A549 (cell line): ENCODE data around the gene GNB1.

Source experiments
- HDAC2 ChIP-seq: fragments of 200-600 bp; sonication (generic); IDR thresholded peaks from 2 replicates; pipeline ENCODE4 v1.6.1; 2016
- MAX ChIP-seq: IDR thresholded peaks from 2 replicates; pipeline ENCODE4 v1.6.1; 2012
- MAZ ChIP-seq: fragments of 150-350 bp; IDR thresholded peaks from 2 replicates; pipeline ENCODE4 v1.6.1; 2014; ENCODE audit warnings: antibody characterized with exemption, low read depth, low read length, borderline replicate concordance
- MYC ChIP-seq: IDR thresholded peaks from 2 replicates; pipeline ENCODE4 v1.6.1; 2012; ENCODE audit warnings: mild to moderate bottlenecking, inconsistent platforms, low read length, improper control_type of control experiment, borderline replicate concordance
- NPAS2 ChIP-seq: fragments of 250-450 bp; sonication (Bioruptor Pico); IDR thresholded peaks from 2 replicates; pipeline ENCODE4 v1.8.0; 2022; ENCODE audit warnings: mild to moderate bottlenecking, moderate library complexity, borderline replicate concordance
- NR3C1 ChIP-seq: fragments of >200 bp; sonication (Bioruptor Twin); formaldehyde crosslinking; IDR thresholded peaks from 3 replicates; pipeline ENCODE4 v1.6.1; 2017
- POLR2A ChIP-seq: IDR thresholded peaks from 2 replicates; pipeline ENCODE4 v1.6.1; 2012; ENCODE audit warnings: mild to moderate bottlenecking, low read length
- RAD21 ChIP-seq, 2 experiments: fragments of >200 bp in 1 of 2; sonication (Bioruptor Twin) in 1 of 2; formaldehyde crosslinking in 1 of 2; IDR thresholded peaks in 1 of 2; conservative IDR thresholded peaks in 1 of 2; 2 replicates in 1 of 2; 3 replicates in 1 of 2; pipeline ENCODE4 v1.6.1; 2012 to 2018; ENCODE audit warnings: inconsistent platforms in 1 of 2
- RCOR1 ChIP-seq: fragments of 150-350 bp; IDR thresholded peaks from 2 replicates; pipeline ENCODE4 v1.6.1; 2014; ENCODE audit warnings: antibody characterized with exemption, low read length, low read depth
- RNF2 ChIP-seq: fragments of 200-600 bp; sonication (generic); IDR thresholded peaks from 2 replicates; pipeline ENCODE4 v1.6.1; 2016; ENCODE audit warnings: low read depth, mild to moderate bottlenecking, antibody characterized with exemption, moderate library complexity, borderline replicate concordance
- SMC3 ChIP-seq: fragments of >200 bp; sonication (Bioruptor Twin); formaldehyde crosslinking; IDR thresholded peaks from 3 replicates; pipeline ENCODE4 v1.6.1; 2018; ENCODE audit warnings: inconsistent platforms
- TF ChIP-seq, protein P1 (sequence below): fragments of >200 bp; sonication (Bioruptor Twin); formaldehyde crosslinking; IDR thresholded peaks from 3 replicates; pipeline ENCODE4 v1.5.1; 2016
- TF ChIP-seq, protein P2 (sequence below): fragments of 200-600 bp; sonication (generic); IDR thresholded peaks from 2 replicates; pipeline ENCODE4 v1.6.1; 2016; ENCODE audit warnings: antibody characterized with exemption, mild to moderate bottlenecking, moderate library complexity
- TF ChIP-seq, protein P3 (sequence below): fragments of 250-450 bp; sonication (Bioruptor Pico); IDR thresholded peaks from 2 replicates; pipeline ENCODE4 v1.5.0; 2020; ENCODE audit warnings: low read depth, mild to moderate bottlenecking, moderate library complexity

GRCh38 chr1:1825217-1825616 lies 65.7 kb downstream of the GNB1 start:
- TF ChIP-seq MAX (no peak), POLR2A (no peak), SMC3 (no peak), HDAC2 (no peak), NR3C1 (no peak), MAZ (no peak), NPAS2 (CRISPR knock-in tag) (no peak), RCOR1 (no peak), MYC (no peak), RNF2 (no peak), RAD21 (conservative IDR thresholded peaks at IDR 0.05 in 1 of 2, IDR thresholded peaks at IDR 0.05 in 1 of 2) (no peak)
- TF ChIP-seq, protein P1, sequence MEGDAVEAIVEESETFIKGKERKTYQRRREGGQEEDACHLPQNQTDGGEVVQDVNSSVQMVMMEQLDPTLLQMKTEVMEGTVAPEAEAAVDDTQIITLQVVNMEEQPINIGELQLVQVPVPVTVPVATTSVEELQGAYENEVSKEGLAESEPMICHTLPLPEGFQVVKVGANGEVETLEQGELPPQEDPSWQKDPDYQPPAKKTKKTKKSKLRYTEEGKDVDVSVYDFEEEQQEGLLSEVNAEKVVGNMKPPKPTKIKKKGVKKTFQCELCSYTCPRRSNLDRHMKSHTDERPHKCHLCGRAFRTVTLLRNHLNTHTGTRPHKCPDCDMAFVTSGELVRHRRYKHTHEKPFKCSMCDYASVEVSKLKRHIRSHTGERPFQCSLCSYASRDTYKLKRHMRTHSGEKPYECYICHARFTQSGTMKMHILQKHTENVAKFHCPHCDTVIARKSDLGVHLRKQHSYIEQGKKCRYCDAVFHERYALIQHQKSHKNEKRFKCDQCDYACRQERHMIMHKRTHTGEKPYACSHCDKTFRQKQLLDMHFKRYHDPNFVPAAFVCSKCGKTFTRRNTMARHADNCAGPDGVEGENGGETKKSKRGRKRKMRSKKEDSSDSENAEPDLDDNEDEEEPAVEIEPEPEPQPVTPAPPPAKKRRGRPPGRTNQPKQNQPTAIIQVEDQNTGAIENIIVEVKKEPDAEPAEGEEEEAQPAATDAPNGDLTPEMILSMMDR = no peak
- TF ChIP-seq, protein P2, sequence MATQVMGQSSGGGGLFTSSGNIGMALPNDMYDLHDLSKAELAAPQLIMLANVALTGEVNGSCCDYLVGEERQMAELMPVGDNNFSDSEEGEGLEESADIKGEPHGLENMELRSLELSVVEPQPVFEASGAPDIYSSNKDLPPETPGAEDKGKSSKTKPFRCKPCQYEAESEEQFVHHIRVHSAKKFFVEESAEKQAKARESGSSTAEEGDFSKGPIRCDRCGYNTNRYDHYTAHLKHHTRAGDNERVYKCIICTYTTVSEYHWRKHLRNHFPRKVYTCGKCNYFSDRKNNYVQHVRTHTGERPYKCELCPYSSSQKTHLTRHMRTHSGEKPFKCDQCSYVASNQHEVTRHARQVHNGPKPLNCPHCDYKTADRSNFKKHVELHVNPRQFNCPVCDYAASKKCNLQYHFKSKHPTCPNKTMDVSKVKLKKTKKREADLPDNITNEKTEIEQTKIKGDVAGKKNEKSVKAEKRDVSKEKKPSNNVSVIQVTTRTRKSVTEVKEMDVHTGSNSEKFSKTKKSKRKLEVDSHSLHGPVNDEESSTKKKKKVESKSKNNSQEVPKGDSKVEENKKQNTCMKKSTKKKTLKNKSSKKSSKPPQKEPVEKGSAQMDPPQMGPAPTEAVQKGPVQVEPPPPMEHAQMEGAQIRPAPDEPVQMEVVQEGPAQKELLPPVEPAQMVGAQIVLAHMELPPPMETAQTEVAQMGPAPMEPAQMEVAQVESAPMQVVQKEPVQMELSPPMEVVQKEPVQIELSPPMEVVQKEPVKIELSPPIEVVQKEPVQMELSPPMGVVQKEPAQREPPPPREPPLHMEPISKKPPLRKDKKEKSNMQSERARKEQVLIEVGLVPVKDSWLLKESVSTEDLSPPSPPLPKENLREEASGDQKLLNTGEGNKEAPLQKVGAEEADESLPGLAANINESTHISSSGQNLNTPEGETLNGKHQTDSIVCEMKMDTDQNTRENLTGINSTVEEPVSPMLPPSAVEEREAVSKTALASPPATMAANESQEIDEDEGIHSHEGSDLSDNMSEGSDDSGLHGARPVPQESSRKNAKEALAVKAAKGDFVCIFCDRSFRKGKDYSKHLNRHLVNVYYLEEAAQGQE = no peak
- TF ChIP-seq, protein P3, sequence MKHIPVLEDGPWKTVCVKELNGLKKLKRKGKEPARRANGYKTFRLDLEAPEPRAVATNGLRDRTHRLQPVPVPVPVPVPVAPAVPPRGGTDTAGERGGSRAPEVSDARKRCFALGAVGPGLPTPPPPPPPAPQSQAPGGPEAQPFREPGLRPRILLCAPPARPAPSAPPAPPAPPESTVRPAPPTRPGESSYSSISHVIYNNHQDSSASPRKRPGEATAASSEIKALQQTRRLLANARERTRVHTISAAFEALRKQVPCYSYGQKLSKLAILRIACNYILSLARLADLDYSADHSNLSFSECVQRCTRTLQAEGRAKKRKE (CRISPR knock-in tag) = no peak
